ENCODE data around the gene CKMT2. TPM values are rescaled to one million over a fixed set of nuclear protein-coding genes. Genes with fewer than 3 reads are reported as not detected.
A peak's percentile ranks its signal among the peaks of the same experiment; 100 is the strongest.
"Not testable (repeated sequence)": the region's sequence is repeated elsewhere in the genome, so short reads cannot be mapped to it uniquely, and the experiment has no call there.

The CKMT2 gene
- total RNA-seq, 1 experiment from 2014 or later = 1.8 TPM

- TF ChIP-seq CDX4 (CRISPR knock-in tag; IDR thresholded peaks at IDR 0.05; ENCODE audit: borderline replicate concordance) (no peak), HMGA2 (CRISPR knock-in tag; IDR thresholded peaks at IDR 0.05) (no peak), E2F5 (CRISPR knock-in tag; IDR thresholded peaks at IDR 0.05) (no peak), RORB (CRISPR knock-in tag; IDR thresholded peaks at IDR 0.05) (no peak), SP1 (CRISPR knock-in tag; conservative IDR thresholded peaks at IDR 0.05) (no peak), MXD4 (CRISPR knock-in tag; IDR thresholded peaks at IDR 0.05; ENCODE audit: borderline replicate concordance) (no peak), SMAD3 (CRISPR knock-in tag; IDR thresholded peaks at IDR 0.05; ENCODE audit: borderline replicate concordance) (no peak), NR3C1 (CRISPR knock-in tag; conservative IDR thresholded peaks at IDR 0.05; ENCODE audit: low read depth) (no peak)
These were observed 59.0 kb downstream of the CKMT2 start (continued) for GRCh38 chr5:81292130-81292529.

GRCh38 chr5:81294021-81294420, 60.9 kb downstream of the CKMT2 start:
- POLR2A ChIA-PET; H3K4me3 Mint-ChIP-seq; ATAC-seq; DNase-seq (ENCODE audit: low spot score); CTCF ChIA-PET; H3K27me3 Mint-ChIP-seq (ENCODE audit: low read depth); H3K27ac Mint-ChIP-seq; H3K4me1 Mint-ChIP-seq: not testable (repeated sequence)
- Mint-ChIP-seq H3K9me3 (peaks cover 41% of the 10 kb centered on the region), H3K36me3 (peaks cover 44% of the 10 kb centered on the region)

GRCh38 chr5:81297531-81297930, 64.4 kb downstream of the CKMT2 start:
- CTCF ChIA-PET = no interaction called here
- POLR2A ChIA-PET = no interaction called here

GRCh38 chr5:81300921-81301270, 67.8 kb downstream of the CKMT2 start:
- DNase-seq (ENCODE audit: low spot score) (no peak), ATAC-seq (no peak)
- Mint-ChIP-seq H3K36me3 (peaks cover 3% of the 10 kb centered on the region), H3K9me3 (no peaks in the 10 kb centered on the region), H3K27ac (peak overlapping the region; percentile 99), H3K4me1 (peaks cover 17% of the 10 kb centered on the region), H3K4me3 (peak overlapping the region; percentile 96), H3K27me3 (ENCODE audit: low read depth) (no peaks in the 10 kb centered on the region)
- POLR2A ChIA-PET = no interaction called here
- TF ChIP-seq NFATC4 (CRISPR knock-in tag; IDR thresholded peaks at IDR 0.05) (no peak), FOXP4 (CRISPR knock-in tag; IDR thresholded peaks at IDR 0.05) (no peak), ZBTB21 (CRISPR knock-in tag; IDR thresholded peaks at IDR 0.05; ENCODE audit: borderline replicate concordance) (no peak), RORB (CRISPR knock-in tag; IDR thresholded peaks at IDR 0.05) (no peak), HMGXB4 (CRISPR knock-in tag; IDR thresholded peaks at IDR 0.05) (no peak), ATF6 (CRISPR knock-in tag; IDR thresholded peaks at IDR 0.05) (no peak), ETV6 (CRISPR knock-in tag; IDR thresholded peaks at IDR 0.05) (no peak), NR1H2 (CRISPR knock-in tag; IDR thresholded peaks at IDR 0.05) (no peak), FOXK1 (CRISPR knock-in tag; IDR thresholded peaks at IDR 0.05) (no peak)
- CTCF ChIA-PET = interaction anchor here (0.6 to 3.2 kb wide), 9 partner anchors 14 to 865 kb away, joined by 3 to 19 read pairs (median 9); partner anchors contain the start of genes ACOT12 and CKMT2

More at GRCh38 chr5:81297531-81297930, 64.4 kb downstream of the CKMT2 start:
- H3K36me3 Mint-ChIP-seq = peaks cover 24% of the 10 kb centered on the region
- no peak overlapping the region for H3K4me3 Mint-ChIP-seq
- ATAC-seq = no peak
- H3K9me3 Mint-ChIP-seq = peaks cover 23% of the 10 kb centered on the region
- DNase-seq (ENCODE audit: low spot score) = no peak
- no peak for TF ChIP-seq ATF3 (CRISPR knock-in tag; conservative IDR thresholded peaks at IDR 0.05)
- TF ChIP-seq NFATC4 (CRISPR knock-in tag; IDR thresholded peaks at IDR 0.05) = no peak
- H3K27ac Mint-ChIP-seq = no peak overlapping the region
- H3K4me1 Mint-ChIP-seq = peaks cover 16% of the 10 kb centered on the region
- no peaks in the 10 kb centered on the region for H3K27me3 Mint-ChIP-seq (ENCODE audit: low read depth)

Data from WTC11 (cell line).